SH-SY5Y (cell line): ENCODE results near the gene NFS1.

Experiments used
- GATA2 ChIP-seq: IDR thresholded peaks from 2 replicates; pipeline ENCODE4 v1.6.1; 2011; ENCODE audit warnings: mild to moderate bottlenecking, low read depth, low read length
- GATA3 ChIP-seq: IDR thresholded peaks from 2 replicates; pipeline ENCODE4 v1.6.1; 2011; ENCODE audit warnings: low read depth, mild to moderate bottlenecking, low read length, moderate library complexity

The NFS1 gene

GRCh38 chr20:35698298-35699126, 640 bp downstream of the NFS1 start:
- TF ChIP-seq GATA2 (no peak), GATA3 (no peak)

GRCh38 chr20:35697696-35698297, 1.4 kb downstream of the NFS1 start:
- TF ChIP-seq GATA2 (no peak), GATA3 (no peak)

GRCh38 chr20:35695978-35696377, 3.2 kb downstream of the NFS1 start:
- no peak for TF ChIP-seq GATA3
- TF ChIP-seq GATA2 = no peak

DNA sequence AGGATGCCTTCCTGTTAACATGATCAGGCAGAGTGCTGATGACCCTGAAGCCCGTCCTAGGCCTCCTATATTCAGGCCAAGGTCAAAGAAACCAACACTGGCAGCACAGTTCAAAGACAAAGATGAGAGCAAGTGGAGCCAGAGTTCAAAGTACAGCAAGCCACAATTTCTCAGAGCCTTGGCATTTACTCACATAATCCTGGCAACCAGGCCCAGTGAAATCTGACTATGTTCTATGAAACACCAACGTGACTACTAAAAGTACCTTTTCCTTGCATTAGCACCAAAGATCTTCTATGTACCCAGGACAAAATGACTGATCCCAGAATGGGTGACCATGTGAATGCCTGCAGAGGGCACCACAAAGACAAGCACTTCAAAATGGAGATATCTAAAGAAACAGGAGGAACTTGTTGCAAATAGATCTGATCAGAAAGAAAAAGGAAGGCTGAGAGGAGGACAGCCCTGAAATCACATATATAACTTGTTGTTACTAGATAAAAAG, 3.9 kb downstream of the NFS1 start:
- TF ChIP-seq GATA2 (no peak), GATA3 (no peak)

- TF ChIP-seq GATA3 (no peak), GATA2 (no peak)
Observed at GRCh38 chr20:35690265-35690664, 8.9 kb downstream of the NFS1 start.

- TF ChIP-seq GATA3 (no peak), GATA2 (no peak)
Observed at GRCh38 chr20:35681960-35682359, 17.2 kb downstream of the NFS1 start.

- no peak for TF ChIP-seq GATA2
- no peak for TF ChIP-seq GATA3
Observed at GRCh38 chr20:35680452-35681183, 18.5 kb downstream of the NFS1 start.

DNA sequence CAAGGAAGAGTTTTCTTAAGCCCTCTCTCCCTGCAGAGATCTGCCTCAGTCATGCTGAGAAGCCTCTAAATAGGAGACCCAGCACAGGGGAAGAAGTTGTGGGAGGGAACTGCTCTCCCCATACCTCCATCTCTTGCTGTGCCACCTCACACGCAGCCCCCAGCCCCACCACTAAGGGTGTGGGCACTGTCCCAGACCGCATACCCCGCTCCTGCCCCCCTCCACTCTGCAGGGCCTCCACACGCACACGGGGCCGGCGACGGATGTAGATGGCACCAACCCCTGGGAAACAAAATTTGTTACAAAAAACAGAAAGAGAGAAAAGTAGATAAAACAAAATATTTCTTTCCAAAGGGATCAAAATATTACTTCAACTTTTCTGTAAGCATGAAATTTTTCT, 24.2 kb downstream of the NFS1 start:
- TF ChIP-seq GATA2 (no peak), GATA3 (no peak)

DNA sequence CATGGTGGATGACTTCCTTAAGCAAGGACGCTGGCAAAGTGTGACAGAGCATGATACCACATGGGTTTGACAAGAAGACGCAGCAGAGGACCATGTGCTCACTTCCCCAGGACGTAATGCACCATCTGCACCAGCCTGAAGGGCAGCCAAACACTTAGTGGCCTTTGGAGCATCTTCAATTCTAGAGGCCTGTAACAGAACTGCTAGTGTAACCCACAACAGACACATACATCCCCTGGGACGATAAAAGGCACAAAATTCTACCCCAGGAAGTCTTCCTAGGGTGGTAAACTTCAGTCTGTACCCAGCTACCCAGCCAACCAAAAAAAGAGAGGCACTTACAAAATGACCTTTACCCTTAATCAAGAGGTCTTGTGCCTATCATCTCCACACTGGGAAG, 25.3 kb downstream of the NFS1 start:
- no peak for TF ChIP-seq GATA3
- no peak for TF ChIP-seq GATA2

- no peak for TF ChIP-seq GATA3
- no peak for TF ChIP-seq GATA2
Observed at GRCh38 chr20:35669681-35670080, 29.5 kb downstream of the NFS1 start.

DNA sequence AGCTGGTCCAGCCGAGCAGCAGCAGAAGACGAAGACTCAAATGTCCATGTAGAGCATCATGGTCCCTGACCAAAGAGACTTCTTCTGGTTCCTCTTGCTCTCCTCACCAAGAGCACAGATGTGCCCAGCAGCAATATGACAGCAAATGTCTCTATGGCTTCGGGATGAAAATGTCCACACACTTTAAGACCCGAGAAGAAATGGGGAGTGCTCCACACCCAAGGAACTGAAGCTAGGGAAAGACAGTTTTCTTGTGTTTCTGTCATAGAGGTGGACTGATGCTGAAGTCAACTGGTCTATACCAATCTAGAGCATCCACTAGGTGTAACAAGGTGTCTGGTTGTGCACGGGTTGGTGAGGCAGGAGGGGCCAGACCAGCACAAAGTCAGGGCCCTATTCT, 29.9 kb downstream of the NFS1 start:
- TF ChIP-seq GATA2 (no peak), GATA3 (no peak)

- TF ChIP-seq GATA3 (no peak), GATA2 (no peak)
Observed at GRCh38 chr20:35665949-35666288, 33.2 kb downstream of the NFS1 start.

DNA sequence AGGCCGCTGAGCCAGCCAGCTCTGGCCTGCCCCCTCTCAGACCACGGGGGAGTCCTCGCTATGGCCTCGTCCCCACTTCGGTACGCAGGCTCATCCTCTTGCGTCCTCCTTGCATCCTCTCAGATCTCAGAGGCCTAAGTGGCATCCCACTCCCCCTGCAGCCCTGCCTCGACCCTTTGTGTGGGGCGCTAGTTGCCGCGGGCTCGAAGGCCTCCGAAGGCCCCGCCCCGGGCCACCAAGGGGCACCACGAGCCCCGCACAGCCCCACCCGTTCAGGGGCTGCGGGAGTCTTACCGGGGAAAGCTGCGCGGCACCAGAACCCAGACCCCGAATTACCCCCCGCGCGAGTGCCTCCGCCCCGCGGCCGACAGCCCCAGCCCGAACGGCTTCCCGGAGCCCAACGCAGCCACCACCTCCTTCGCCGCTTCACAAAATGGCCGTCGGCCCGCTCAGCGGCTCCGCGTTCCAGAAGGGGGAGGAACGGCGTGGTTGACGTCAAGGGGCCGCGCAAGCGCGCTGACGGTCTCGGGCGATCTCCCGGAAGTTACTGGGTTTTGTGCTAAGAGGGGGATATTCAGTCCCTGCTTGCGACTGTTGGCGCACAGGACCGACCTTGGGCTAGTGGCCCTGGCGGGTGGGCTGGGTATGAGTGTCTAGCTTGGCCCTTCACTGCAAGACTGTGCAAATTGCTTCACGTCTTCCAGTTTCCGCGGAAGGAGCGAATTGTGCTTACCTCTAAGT, 34.5 kb downstream of the NFS1 start, which contains the start of the genes CPNE1 and RBM12:
TSS of gene CPNE1 (minus strand) at position 435 of the 741 bp plus-strand sequence. CDS start 31,977 bp downstream, outside the sequence.
TSS of gene RBM12 (minus strand) at position 435 of the 741 bp plus-strand sequence. CDS start 9,578 bp downstream, outside the sequence.
- TF ChIP-seq GATA3 = no peak
- TF ChIP-seq GATA2 = no peak

DNA sequence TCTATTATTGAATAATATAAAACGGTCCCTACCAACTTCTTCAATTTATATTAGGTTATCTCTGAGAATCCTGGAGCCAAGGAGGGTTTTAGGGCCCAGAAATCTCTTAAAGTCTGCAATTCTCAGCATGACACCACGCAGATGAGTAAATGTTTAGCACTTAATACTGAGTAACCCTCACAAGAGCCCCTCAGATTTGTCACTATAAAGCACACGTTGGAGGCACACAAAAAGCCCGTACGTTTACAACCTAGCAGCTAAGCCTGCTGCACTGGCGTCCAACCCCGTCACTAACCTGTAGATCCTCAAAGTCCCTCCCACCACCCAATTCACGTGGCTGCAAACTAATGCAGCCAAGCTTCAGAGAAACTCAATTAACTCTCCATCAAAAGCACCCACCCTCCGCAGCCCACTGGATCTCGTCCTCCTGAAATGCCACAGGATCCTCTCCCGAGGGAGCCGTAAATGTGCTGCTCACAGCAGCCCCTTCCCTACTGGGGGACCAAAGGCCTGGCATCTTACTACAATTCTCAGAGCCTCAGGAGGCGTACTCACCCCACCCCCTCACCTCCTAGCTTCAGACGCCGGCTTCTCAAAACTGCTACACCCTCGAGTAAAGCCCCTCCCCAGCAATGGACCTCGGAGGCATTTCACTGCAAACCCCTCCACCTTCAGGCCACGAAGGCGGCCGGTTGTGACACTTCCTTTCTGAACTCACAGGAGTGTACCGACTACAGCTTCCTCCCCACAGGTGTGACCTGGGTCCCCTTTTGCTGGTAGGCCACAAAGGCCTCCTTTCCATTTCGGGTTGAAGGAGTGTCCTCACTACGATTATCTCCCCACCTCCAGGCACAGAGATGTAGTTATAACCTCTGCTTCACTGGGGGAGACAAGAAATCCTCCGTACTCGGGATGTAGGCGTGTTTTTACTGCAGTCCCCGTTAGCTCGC, 35.4 kb downstream of the NFS1 start:
- TF ChIP-seq GATA3 (no peak), GATA2 (no peak)

DNA sequence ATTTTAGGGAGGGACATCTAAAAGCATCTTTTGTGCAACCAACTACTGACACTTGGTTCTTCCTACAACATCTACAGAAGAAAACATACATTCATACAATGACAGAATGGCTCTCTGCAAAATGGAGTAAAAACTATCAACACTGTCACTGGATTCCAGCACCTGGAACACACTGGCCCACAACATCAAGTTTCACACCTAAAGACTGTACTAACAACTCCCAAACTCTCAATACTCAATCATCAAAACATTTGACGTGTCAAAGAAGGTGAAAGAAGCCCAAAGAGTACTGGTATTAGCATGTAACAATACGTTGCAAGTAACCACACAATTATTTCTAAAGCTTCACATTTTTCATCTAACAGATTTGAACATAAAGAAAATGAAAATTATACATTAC, 36.6 kb downstream of the NFS1 start:
- TF ChIP-seq GATA3 (no peak), GATA2 (no peak)
